ENCODE data around the gene DNPEP.
"Not testable (repeated sequence)": the region's sequence is repeated elsewhere in the genome, so short reads cannot be mapped to it uniquely, and the experiment has no call there.

DNPEP gene

DNA sequence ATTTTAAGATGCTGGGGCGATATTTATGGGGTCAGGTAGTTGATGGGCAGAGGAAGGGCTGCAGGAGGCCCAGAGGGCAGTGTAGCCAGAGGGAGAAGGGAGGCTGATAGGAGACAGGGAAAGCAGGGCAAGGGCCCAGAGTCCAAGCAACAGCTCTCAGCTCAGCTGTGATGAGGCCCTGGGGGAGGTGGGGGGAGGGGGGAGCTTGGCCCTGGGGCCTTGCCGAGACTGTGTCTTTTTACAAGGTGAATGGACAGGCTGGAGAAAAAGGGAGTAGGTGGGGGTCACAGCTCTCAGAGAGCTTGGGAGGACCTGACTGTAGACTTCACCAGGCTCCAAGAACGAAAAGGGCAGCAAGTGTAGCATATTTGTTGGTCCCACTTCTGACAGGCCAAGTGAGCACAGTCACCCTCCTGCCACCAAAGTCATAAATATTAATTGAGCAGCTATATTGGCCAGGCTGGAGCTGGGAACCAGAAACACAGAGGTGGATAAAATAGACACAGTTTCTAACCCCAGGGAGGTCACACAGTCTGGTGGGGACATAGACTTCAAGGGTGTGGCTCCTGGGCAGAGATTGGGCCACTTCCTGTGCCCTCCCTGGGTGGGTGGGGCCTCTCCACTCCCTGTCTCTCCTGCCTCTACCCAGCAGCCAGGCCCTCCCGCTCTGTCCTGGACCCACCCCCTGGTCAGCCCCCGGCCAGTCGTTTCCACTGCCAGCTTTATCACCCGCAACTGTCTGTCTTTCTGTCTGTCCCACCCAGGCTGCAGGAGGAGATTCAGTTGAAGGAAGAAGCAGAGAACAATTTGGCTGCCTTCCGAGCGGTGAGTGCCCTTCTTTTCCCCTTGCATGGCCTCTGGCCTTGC lies 31.9 kb upstream of the DNPEP start:
- DNase-seq (ENCODE audit: low spot score): no peak

GRCh38 chr2:219419012-219419324 lies 31.3 kb upstream of the DNPEP start:
- DNase-seq (ENCODE audit: low spot score): no peak

GRCh38 chr2:219418155-219419011 lies 30.7 kb upstream of the DNPEP start, which contains the start of gene DES:
Gene DES (plus strand): TSS chr2:219418377. CDS start chr2:219418463, 86 bp downstream.
- no peak for DNase-seq (ENCODE audit: low spot score)

DNA sequence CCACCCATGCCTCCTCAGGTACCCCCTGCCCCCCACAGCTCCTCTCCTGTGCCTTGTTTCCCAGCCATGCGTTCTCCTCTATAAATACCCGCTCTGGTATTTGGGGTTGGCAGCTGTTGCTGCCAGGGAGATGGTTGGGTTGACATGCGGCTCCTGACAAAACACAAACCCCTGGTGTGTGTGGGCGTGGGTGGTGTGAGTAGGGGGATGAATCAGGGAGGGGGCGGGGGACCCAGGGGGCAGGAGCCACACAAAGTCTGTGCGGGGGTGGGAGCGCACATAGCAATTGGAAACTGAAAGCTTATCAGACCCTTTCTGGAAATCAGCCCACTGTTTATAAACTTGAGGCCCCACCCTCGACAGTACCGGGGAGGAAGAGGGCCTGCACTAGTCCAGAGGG lies 29.7 kb upstream of the DNPEP start:
- DNase-seq (ENCODE audit: low spot score): no peak

DNA sequence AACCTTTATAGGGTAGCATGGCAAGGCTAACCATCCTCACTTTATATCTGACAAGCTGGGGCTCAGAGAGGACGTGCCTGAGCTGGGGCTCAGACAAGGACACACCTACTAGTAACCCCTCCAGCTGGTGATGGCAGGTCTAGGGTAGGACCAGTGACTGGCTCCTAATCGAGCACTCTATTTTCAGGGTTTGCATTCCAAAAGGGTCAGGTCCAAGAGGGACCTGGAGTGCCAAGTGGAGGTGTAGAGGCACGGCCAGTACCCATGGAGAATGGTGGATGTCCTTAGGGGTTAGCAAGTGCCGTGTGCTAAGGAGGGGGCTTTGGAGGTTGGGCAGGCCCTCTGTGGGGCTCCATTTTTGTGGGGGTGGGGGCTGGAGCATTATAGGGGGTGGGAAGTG lies 29.2 kb upstream of the DNPEP start:
- DNase-seq (ENCODE audit: low spot score): no peak

GRCh38 chr2:219416235-219416602 lies 28.5 kb upstream of the DNPEP start:
- no peak for DNase-seq (ENCODE audit: low spot score)

DNA sequence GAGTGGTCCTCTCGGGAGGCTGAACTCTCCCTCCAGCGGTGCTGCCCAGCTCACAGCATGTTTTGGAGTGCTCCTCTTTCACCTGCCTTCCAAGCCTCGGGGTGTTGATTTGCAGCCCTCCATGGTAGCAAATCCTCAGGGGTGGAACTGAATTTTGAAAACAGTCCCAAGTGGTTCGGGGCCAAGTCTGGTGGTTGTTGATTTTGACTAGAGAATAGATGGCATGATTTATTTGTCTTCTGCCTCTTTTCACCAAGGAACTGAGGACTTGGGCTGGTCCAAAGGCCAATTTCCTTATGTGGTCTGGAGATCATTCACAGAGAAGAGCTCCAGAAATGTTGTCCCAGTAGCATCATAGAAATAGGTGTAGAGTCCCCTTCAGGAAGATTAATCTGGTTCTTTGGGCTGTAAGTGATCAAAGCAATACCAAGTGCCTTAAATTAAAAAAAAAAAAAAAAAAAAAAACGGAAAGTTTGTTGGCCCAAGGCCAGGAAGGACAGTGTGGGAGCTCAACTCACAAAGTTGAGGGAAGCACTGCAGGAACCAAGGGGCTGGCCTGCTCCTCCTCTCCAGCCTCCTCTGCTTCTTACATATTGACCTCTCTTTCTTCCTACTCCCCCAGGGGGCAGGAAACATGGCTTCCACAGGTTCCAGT lies 28.0 kb upstream of the DNPEP start:
- no peak for DNase-seq (ENCODE audit: low spot score)

GRCh38 chr2:219414857-219415256 lies 27.1 kb upstream of the DNPEP start:
- DNase-seq (ENCODE audit: low spot score): no peak

DNA sequence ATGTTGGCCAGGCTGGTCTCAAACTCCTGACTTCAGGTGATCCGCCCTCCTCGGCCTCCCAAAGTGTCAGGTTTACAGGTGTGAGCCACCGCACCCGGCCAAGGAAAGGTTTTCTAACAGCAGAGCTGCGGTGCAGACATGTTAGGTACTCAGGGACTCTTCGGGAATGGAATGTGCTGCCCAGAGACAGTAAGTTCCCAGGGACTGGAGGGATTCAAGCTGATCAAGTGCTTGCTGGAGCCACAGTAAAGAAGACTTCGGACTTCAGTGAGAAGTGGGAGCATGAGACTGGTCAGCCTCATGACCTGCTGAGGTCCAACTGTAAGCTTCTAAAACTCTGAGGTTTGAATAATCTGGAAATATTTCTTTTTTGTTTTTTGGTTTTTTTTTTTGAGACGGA lies 22.7 kb upstream of the DNPEP start:
- DNase-seq (ENCODE audit: low spot score): no peak

GRCh38 chr2:219409619-219410018 lies 21.9 kb upstream of the DNPEP start:
- DNase-seq (ENCODE audit: low spot score): no peak

DNA sequence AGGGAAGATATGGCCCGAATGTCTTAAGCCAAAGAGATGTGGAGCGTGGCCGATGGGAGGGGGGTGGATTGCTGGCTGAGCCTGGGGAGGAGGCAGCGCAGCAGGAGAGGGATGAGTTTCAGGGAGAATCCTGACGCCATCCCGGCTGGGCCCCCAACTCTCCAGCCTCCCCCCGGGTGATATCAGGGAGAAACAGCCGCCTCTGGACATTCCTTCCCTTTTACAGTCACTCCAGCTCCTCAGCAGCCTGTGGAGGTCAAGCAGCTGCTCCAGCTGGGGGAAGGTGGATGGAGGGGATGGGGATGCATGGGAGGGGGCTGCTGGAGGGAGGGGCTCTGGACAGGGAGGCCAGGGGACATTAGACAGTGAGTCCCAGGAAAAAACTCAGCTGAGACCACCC lies 20.9 kb upstream of the DNPEP start:
- no peak for DNase-seq (ENCODE audit: low spot score)

- DNase-seq (ENCODE audit: low spot score): no peak
These were observed 20.5 kb upstream of the DNPEP start for GRCh38 chr2:219408204-219408603.

DNA sequence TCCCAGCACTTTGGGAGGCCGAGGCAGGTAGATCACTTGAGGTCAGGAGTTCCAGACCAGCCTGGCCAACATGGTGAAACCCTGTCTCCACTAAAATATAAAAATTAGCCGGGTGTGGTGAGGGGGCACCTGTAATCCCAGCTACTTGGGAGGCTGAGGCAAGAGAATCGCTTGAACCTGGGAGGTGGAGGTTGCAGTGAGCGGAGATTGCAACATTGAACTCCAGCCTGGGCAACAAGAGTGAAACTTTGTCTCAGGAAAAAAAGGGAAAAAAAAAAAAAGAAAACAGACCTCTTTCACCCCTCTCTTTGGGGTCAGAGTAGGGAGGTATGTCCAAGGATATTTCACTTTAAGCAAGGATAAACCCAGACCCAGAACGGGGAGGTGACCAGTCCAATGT lies 19.6 kb upstream of the DNPEP start:
- DNase-seq (ENCODE audit: low spot score): not testable (repeated sequence)

DNA sequence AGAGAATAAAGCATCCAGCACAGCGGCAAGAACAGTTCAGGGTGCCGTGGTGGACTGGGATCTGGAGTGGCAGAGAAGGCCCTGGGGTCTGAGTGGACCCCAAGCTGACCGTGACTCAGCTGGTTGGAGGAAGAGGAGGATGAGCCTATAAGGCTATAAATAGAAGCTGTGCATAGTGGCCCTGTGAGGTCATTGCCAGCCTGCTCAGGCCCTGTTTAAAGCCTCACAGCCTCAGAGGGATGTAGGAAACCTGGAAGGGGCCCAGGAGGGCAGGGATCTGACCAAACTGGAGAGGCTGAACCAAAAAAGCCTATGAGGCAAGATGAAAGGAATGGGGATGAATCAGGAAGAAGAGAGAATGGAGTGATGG lies 19.1 kb upstream of the DNPEP start:
- DNase-seq (ENCODE audit: low spot score): no peak

DNA sequence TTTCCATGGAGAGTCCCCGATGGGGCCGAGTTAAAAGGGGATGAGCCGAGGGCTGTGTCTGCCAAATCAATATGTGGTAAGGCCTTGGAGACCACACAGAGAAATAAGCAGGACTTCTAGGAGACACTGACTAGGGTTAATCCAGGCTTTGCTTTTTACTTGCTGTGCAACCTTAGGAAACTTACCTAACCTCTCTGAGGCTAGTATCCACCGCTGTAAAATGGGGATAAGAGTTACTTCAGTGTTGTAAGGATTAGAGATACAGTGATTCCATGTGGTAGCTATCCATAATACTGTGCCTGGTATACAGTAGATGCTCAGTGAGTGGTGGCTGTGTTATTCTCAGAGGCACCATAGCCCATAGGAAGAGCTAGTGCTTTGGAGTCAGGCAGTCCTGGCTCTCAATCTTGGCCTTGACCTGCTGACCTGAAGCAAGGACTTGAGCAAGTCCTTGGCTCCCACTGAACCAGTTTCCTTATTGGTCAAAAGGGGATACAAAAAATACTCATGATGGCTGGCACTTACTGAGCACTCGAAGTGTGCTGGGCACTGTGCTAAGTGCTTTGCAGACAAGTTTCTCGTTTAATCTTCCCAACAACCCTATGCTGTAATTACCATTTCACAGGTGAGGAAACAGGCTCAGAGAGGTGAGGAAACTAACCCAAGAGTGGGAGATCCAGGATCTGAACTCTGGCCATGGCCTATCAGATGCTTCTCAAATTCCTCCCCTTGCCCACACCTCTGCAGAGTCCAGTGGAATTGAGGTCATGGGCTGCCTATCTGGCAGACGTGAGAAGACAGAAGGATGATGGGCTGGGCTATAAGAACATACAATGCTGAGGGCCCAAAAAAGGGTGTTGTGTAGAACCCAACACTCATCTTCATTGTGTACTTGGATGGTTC lies 18.5 kb upstream of the DNPEP start:
- DNase-seq (ENCODE audit: low spot score): no peak

- no peak for DNase-seq (ENCODE audit: low spot score)
These were observed 17.7 kb upstream of the DNPEP start for GRCh38 chr2:219405451-219405850.

GRCh38 chr2:219404954-219405353 lies 17.2 kb upstream of the DNPEP start:
- DNase-seq (ENCODE audit: low spot score): no peak

DNA sequence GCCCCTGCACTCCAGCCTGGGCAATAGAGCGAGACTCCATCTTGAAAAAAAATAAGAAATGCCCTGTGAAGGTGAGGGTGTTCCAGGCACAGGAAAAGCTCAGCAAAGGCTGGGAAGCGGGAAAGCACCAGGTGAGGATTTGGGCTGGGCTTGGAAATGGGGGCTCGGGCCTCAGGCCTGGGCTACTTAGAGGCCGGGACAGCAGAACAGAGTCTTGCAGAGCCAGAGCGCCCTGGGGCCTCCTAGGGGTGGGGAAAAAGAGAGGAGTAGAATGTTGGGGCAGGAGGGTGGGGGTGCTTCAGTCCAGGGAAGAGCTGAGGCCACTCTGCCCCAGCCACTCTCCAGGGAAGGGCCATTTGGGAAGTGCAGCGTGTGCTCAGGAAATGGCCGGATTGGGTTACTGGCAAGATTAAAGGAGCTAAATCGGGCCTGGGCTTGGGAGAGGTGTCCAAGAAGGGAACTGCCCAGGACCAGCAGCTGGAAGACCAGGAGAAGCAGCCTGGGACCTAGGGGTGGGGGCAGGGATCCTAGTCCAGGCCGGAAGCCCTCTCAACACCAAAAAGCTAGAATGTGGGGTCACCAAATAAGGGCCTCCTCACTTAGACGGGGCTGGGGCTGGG lies 16.7 kb upstream of the DNPEP start:
- no peak for DNase-seq (ENCODE audit: low spot score)

GRCh38 chr2:219403861-219404260 lies 16.1 kb upstream of the DNPEP start:
- DNase-seq (ENCODE audit: low spot score): no peak

DNA sequence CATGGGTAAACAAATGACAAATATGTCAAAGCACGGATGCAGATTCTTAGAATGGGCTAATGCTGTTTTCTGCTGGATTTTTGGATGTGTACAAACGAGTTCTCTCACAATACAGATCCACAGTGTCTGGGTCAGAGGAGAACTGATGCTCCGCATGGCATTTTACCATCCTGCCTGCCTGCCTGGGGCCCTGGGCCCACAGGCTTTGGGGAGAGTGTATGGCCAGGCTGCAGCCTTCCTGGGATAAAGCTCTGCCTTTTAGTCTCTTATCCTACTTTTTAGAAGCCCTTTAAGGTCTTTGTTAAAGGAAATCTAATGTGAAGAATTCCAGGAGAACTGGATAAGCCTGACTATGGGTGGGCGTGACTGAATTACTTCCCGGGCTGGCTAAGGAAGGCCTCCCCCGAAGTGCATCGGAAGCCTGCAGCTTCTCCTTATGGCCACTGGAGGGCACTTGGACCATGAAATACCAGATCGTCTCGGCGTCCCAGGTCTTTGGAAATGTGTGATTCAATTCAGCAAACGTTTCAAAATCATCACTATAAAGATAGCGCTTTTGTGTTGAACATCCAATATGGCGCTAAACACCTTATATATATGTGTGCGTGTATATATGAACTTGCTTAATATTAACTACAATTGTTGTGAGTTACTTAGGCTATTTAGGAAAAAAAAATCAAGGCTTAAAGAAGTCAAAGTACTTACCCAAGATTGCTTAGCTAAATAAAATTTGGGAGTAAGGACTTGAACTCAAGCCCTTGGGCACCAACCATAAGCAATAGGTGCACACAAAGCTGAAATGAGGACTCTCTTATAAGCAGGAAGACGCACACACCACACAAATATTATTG lies 15.2 kb upstream of the DNPEP start:
- DNase-seq (ENCODE audit: low spot score): peak; percentile 76

Measured in LoVo (cell line).